Stimulated activated CD8-positive, alpha-beta memory T cell treated with anti-CD3 and anti-CD28 coated beads, Interleukin-12 subunit alpha, Interleukin-12 subunit beta, amount 100 ng/mL, for 1 hour (primary cell): ENCODE data around the gene CISD1.
A peak's percentile ranks its signal among the peaks of the same experiment; 100 is the strongest.

Experiments
- DNase-seq: peaks from one replicate; pipeline ENCODE4 v3.0.0-alpha.2; 2020; ENCODE audit warnings: low read depth

CISD1 gene

GRCh38 chr10:58266003-58266825 lies 2.7 kb upstream of the CISD1 start:
- no peak for DNase-seq

GRCh38 chr10:58266826-58267712 lies 1.9 kb upstream of the CISD1 start:
- DNase-seq: no peak

- peak; percentile 89 for DNase-seq
Observed at GRCh38 chr10:58267713-58268453, 1.1 kb upstream of the CISD1 start, which contains the start of gene IPMK. TSS of gene IPMK (minus strand) at chr10:58267894. CDS start at chr10:58267611, 283 bp downstream.

- DNase-seq: no peak
Observed at GRCh38 chr10:58268454-58268945, 462 bp upstream of the CISD1 start.

- no peak for DNase-seq
Observed at GRCh38 chr10:58269782-58270290, 874 bp downstream of the CISD1 start.

GRCh38 chr10:58275261-58275660 lies 6.3 kb downstream of the CISD1 start:
- DNase-seq: no peak

- no peak for DNase-seq
Observed at GRCh38 chr10:58275908-58276307, 6.9 kb downstream of the CISD1 start.

- no peak for DNase-seq
Observed at GRCh38 chr10:58278274-58278961, 9.5 kb downstream of the CISD1 start.

- no peak for DNase-seq
Observed at GRCh38 chr10:58278962-58279307, 10.0 kb downstream of the CISD1 start.

GRCh38 chr10:58280477-58280876 lies 11.5 kb downstream of the CISD1 start:
- no peak for DNase-seq

- DNase-seq: no peak
Observed at GRCh38 chr10:58281092-58281752, 12.3 kb downstream of the CISD1 start.

- no peak for DNase-seq
Observed at GRCh38 chr10:58282615-58283014, 13.7 kb downstream of the CISD1 start.

GRCh38 chr10:58291538-58292174 lies 22.7 kb downstream of the CISD1 start:
- no peak for DNase-seq

GRCh38 chr10:58293989-58294388 lies 25.0 kb downstream of the CISD1 start:
- no peak for DNase-seq

- DNase-seq: peak; percentile 30
Observed at GRCh38 chr10:58299580-58299979, 30.6 kb downstream of the CISD1 start.

GRCh38 chr10:58300676-58301075 lies 31.7 kb downstream of the CISD1 start:
- no peak for DNase-seq

- no peak for DNase-seq
Observed at GRCh38 chr10:58302254-58302653, 33.3 kb downstream of the CISD1 start.

GRCh38 chr10:58304099-58304633 lies 35.2 kb downstream of the CISD1 start:
- DNase-seq: no peak

GRCh38 chr10:58305821-58306220 lies 36.9 kb downstream of the CISD1 start:
- no peak for DNase-seq

GRCh38 chr10:58307676-58308075 lies 38.7 kb downstream of the CISD1 start:
- DNase-seq: no peak
